Amniotic epithelial cell (primary cell): ENCODE results near the gene PLPPR1.

ENCODE experiments used
- DNase-seq: peaks from one replicate; pipeline ENCODE4 v3.0.0-alpha.2; 2010; ENCODE audit warnings: low read depth

The PLPPR1 gene

GRCh38 chr9:101047848-101048397 lies 19.4 kb downstream of the PLPPR1 start:
- no peak for DNase-seq

- no peak for DNase-seq
Observed at GRCh38 chr9:101050650-101051049, 22.1 kb downstream of the PLPPR1 start.

- no peak for DNase-seq
Observed at GRCh38 chr9:101054657-101055056, 26.1 kb downstream of the PLPPR1 start.

- no peak for DNase-seq
Observed at GRCh38 chr9:101055516-101055915, 27.0 kb downstream of the PLPPR1 start.

- DNase-seq, result no peak
Observed at GRCh38 chr9:101062686-101063085, 34.2 kb downstream of the PLPPR1 start.

GRCh38 chr9:101063192-101063591 lies 34.7 kb downstream of the PLPPR1 start:
- no peak for DNase-seq

- DNase-seq, result no peak
Observed at GRCh38 chr9:101064206-101064605, 35.7 kb downstream of the PLPPR1 start.

- no peak for DNase-seq
Observed at GRCh38 chr9:101065930-101066329, 37.4 kb downstream of the PLPPR1 start.

- no peak for DNase-seq
Observed at GRCh38 chr9:101068696-101069095, 40.2 kb downstream of the PLPPR1 start.

GRCh38 chr9:101072259-101072658 lies 43.7 kb downstream of the PLPPR1 start:
- no peak for DNase-seq

GRCh38 chr9:101073122-101073521 lies 44.6 kb downstream of the PLPPR1 start:
- DNase-seq, result no peak

GRCh38 chr9:101081641-101082040 lies 53.1 kb downstream of the PLPPR1 start:
- DNase-seq, result no peak

GRCh38 chr9:101083448-101084202 lies 55.1 kb downstream of the PLPPR1 start:
- DNase-seq, result no peak

GRCh38 chr9:101087426-101087825 lies 58.9 kb downstream of the PLPPR1 start:
- DNase-seq, result no peak

- DNase-seq, result no peak
Observed at GRCh38 chr9:101092922-101093321, 64.4 kb downstream of the PLPPR1 start.

GRCh38 chr9:101093620-101094019 lies 65.1 kb downstream of the PLPPR1 start:
- DNase-seq, result no peak

- DNase-seq, result no peak
Observed at GRCh38 chr9:101094686-101095085, 66.2 kb downstream of the PLPPR1 start.

GRCh38 chr9:101097210-101097609 lies 68.7 kb downstream of the PLPPR1 start:
- no peak for DNase-seq

- DNase-seq, result no peak
Observed at GRCh38 chr9:101098392-101098791, 69.9 kb downstream of the PLPPR1 start.

GRCh38 chr9:101114317-101114716 lies 85.8 kb downstream of the PLPPR1 start:
- no peak for DNase-seq

- no peak for DNase-seq
Observed at GRCh38 chr9:101115102-101115501, 86.6 kb downstream of the PLPPR1 start.

- no peak for DNase-seq
Observed at GRCh38 chr9:101117161-101117560, 88.6 kb downstream of the PLPPR1 start.

GRCh38 chr9:101119206-101119819 lies 90.8 kb downstream of the PLPPR1 start:
- no peak for DNase-seq
